GM18526 (cell line): ENCODE measurements around the gene PADI6.

Source experiments
- POLR2A ChIP-seq: IDR thresholded peaks from 3 replicates; pipeline ENCODE4 v1.6.1; 2011; ENCODE audit not compliant: insufficient read length; ENCODE audit errors: extremely low read depth

PADI6 gene

GRCh38 chr1:17371896-17372295 lies at the start of gene PADI6:
PADI6 (plus strand) TSS chr1:17372196; CDS start chr1:17372246, 50 bp downstream.
- TF ChIP-seq POLR2A = no peak

GRCh38 chr1:17328855-17329254 lies 43.1 kb upstream of the PADI6 start:
- TF ChIP-seq POLR2A = no peak

- TF ChIP-seq POLR2A = no peak
Observed at GRCh38 chr1:17329610-17330009, 42.4 kb upstream of the PADI6 start.

- no peak for TF ChIP-seq POLR2A
Observed at GRCh38 chr1:17330856-17331255, 41.1 kb upstream of the PADI6 start.

- TF ChIP-seq POLR2A = no peak
Observed at GRCh38 chr1:17333081-17333480, 38.9 kb upstream of the PADI6 start.

GRCh38 chr1:17335821-17336710 lies 35.9 kb upstream of the PADI6 start:
- TF ChIP-seq POLR2A = no peak

GRCh38 chr1:17338706-17339493 lies 33.1 kb upstream of the PADI6 start:
- no peak for TF ChIP-seq POLR2A

- TF ChIP-seq POLR2A = no peak
Observed at GRCh38 chr1:17339521-17339920, 32.5 kb upstream of the PADI6 start.

- TF ChIP-seq POLR2A = no peak
Observed at GRCh38 chr1:17340358-17340757, 31.6 kb upstream of the PADI6 start.

- TF ChIP-seq POLR2A = no peak
Observed at GRCh38 chr1:17342014-17342441, 30.0 kb upstream of the PADI6 start.

- no peak for TF ChIP-seq POLR2A
Observed at GRCh38 chr1:17346046-17346789, 25.8 kb upstream of the PADI6 start.

- TF ChIP-seq POLR2A = no peak
Observed at GRCh38 chr1:17347769-17348592, 24.0 kb upstream of the PADI6 start.

- no peak for TF ChIP-seq POLR2A
Observed at GRCh38 chr1:17348593-17349234, 23.3 kb upstream of the PADI6 start.

- no peak for TF ChIP-seq POLR2A
Observed at GRCh38 chr1:17350083-17350482, 21.9 kb upstream of the PADI6 start.
